Measurements from ENCODE around the gene KMT2B.

GRCh38 chr19:35717665-35718344 lies at the start of gene KMT2B:
- no peak for TF ChIP-seq CTCF (IDR thresholded peaks at IDR 0.05)
- no peak for TF ChIP-seq POLR2A (IDR thresholded peaks at IDR 0.05)

Measured in right lobe of liver (tissue), 4 donors.